WI38 (cell line): ENCODE results near the gene MKLN1.

Experiments used
- H3K4me3 ChIP-seq: 2 replicates; pipeline ENCODE4 v1.5.1; 2011; ENCODE audit warnings: low read depth, mild to moderate bottlenecking, control low read depth, low read length
- TF ChIP-seq, protein P1 (sequence below): IDR thresholded peaks from 2 replicates; pipeline ENCODE4 v1.5.1; 2012; ENCODE audit warnings: low read depth, mild to moderate bottlenecking, control low read depth, low read length

The MKLN1 gene

DNA sequence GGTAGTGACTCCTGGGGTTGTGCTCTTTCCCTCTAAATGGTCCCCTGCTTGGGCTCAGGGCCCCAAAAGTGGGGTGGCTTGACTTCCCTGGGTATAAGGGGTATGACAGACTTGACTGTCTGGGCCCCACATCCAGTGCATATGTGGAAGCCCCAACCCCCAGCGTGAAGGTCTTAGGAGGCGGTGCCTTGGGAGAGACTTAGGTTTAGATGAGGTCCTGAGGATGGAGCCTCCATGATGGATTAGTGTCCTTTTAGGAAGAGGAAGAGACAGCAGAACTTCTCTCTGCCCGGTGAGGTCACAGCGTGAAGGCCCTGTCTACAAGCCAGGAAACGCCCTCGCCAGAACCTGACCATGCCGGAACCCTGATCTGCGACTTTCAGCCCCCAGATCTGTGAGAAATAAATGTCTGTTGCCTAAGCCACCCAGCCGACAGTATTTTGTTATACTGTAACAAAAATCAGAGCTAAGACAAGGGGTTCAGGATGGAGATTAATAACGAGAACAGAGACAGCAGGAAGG, 205.0 kb downstream of the MKLN1 start:
- TF ChIP-seq, protein P1, sequence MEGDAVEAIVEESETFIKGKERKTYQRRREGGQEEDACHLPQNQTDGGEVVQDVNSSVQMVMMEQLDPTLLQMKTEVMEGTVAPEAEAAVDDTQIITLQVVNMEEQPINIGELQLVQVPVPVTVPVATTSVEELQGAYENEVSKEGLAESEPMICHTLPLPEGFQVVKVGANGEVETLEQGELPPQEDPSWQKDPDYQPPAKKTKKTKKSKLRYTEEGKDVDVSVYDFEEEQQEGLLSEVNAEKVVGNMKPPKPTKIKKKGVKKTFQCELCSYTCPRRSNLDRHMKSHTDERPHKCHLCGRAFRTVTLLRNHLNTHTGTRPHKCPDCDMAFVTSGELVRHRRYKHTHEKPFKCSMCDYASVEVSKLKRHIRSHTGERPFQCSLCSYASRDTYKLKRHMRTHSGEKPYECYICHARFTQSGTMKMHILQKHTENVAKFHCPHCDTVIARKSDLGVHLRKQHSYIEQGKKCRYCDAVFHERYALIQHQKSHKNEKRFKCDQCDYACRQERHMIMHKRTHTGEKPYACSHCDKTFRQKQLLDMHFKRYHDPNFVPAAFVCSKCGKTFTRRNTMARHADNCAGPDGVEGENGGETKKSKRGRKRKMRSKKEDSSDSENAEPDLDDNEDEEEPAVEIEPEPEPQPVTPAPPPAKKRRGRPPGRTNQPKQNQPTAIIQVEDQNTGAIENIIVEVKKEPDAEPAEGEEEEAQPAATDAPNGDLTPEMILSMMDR, result no peak
- H3K4me3 ChIP-seq, result no peak overlapping the region

DNA sequence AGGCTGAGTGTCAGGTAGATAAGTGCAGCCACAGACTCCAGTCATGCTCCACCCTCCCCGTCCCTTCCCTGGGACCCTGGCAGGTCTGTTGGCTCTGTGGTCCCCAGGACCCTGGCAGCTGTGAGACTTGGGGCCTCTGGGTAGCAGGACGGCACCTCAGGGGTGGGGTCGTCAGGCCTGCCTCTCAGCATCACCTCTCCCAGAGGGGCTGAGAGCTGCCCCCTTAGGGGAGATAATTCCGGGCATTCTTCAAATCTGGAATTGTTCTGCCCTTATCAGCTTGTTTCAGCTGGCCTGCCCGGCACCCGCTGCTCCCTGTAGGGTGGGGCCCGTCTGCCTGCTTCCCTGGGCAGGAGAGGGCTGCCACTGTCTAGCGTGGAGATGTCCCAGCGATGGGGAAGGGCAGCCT, 205.5 kb downstream of the MKLN1 start:
- TF ChIP-seq, protein P1, result no peak
- H3K4me3 ChIP-seq, result no peak overlapping the region

DNA sequence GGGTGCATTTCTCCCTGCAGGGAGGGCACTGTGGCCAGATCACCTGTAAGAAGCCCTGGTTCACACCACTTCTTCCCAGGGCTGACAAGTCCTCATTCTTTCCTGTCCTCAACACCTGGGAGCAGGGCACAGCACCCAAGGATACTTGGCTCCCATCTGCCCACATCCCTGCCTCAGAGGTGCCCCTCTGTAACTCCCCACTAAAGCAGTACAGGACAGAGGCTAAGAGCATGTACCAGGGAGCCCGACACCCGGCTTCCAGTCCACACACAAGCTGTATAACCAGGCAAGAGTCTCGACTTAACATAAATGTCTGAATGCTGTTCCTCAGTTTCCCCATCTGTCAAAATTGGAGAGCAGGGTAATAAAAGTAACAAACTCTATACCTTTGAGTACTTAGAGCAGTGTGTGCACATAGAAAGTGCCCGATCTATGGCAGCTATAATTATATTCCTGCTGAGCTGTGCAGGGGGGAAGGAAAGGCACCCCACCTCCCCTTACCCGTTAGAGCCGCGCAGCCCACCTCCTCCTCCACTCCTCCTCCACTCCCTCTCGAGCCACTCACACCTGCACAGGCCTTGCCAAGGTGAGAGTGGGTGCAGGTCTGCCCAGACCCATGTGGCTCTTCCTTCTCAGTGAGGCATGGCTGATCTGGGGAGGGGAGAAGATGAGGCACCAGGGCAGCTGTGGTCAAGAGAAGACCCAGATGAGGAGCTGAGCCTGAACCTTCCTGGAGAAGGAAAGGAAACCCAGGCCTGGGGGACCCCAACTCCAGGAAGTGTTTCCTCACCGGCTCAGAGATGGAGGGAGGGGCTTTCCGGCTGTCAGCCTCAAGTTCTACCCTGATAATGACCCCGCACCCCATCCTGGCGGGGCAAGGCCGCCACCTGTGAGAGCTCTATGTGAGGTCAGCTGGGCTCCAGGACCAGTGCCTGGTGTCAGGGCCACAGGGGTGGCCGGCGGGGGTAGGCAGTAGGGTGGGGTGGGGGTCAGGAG, 206.2 kb downstream of the MKLN1 start:
- no peak overlapping the region for H3K4me3 ChIP-seq
- TF ChIP-seq, protein P1, result no peak

DNA sequence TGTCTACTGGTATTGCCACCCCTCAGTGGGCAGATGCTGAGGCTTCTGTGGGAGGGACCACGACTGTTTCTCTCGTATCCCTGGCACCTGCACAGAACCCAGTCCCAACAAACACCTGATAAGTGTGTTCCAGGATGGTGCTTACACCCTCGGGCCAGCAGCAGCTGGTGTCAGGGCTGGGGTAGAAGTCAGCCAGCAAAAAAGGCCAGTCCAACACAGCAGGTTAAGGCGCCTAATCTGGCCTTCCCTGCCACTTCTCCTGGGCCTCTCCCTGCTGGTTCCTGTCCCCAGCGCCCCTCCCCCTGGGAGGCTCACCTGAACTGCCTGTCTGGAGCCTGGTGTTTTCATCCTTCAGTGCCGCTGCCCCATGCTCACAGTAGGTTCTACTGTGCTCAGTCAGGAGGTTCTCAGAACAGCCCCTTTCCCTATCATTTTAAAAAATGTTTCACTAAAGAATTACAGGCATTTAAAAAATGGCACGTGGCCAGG, 208.7 kb downstream of the MKLN1 start:
- no peak overlapping the region for H3K4me3 ChIP-seq
- TF ChIP-seq, protein P1, result no peak

DNA sequence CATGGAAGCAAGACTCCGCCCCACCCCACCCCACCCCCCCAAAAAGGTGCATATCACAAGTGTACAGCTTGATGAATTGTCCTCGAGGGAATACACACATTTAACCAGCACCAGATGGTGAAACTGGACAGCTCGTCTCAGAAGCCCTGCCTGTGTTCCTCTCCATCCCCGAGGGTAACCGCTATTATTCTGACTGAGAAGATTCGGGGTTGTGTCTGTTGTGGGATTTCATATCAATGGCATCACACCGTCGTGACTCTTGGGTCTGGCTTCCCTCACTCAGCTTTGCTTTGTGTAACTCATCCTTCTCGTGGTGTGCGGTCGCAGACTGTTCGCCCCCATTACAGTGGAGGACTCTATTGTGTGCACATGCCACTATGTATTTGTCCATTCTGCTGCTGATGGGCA, 209.9 kb downstream of the MKLN1 start:
- TF ChIP-seq, protein P1, result no peak
- no peak overlapping the region for H3K4me3 ChIP-seq

DNA sequence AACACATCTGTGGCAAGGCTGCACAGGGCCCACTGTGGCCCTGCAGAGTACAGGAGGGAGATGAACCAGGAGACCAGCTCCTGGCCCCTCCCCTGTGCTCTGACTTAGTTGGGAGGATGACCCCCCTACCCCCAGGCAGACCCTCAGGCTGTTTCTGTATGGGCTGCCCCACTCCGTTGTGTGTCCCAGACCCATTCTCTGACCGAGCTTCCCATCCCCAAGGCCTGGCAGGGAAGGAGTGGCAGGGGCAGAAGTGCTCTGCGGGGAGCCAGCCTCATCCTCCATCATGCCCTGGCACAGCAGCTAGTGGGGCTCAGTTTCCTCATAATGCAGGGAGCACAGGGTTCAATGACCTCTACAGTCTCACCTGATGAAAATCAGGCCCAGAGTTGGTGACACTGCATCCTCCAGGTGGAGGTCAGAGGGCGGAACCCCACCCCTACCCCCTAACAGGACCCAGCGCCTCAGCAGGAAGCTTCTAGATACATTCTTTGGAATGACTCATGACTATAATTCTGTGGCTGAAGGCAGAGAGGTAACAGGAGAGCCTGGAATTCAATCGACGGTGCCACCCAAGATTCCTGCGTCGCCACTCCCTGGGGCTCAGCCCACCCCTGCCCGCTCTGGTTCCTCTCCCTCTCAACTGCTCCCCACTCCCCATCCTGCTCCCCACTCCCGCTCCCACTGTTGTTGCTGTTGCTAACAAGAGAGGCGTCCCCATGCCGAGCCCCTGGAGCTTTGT, 210.6 kb downstream of the MKLN1 start:
- no peak overlapping the region for H3K4me3 ChIP-seq
- TF ChIP-seq, protein P1, result no peak
